ENCODE data around the gene ABHD4.

DNA sequence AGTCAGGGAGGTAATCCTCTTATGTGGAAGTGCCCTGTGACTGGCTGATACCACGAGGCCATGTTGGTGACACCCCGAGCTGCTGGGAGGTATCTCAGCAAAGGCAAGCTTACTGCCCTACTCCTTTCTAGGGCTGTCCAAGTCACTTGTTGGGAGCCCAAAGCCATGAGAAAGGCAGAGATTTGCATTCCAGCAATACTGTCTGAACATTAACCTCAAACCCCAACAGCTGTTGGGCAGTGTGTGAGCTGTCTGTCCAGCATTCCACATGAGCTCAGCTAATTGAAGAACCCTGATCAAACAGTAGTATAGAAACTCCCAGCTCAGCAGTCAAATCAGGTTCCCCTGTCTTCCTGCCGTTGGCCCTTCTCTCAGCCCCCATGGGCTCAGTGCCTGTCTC, 9.2 kb downstream of the ABHD4 start:
- TF ChIP-seq CTCF (IDR thresholded peaks at IDR 0.05) = no peak
- TF ChIP-seq POLR2A (IDR thresholded peaks at IDR 0.05) = no peak
- no peak for TF ChIP-seq EP300 (IDR thresholded peaks at IDR 0.05; ENCODE audit: low read depth)

Measured in transverse colon (tissue), 3 donors.